GM18907 (cell line): Measurements from ENCODE around the gene BRD3OS.

ENCODE experiments used
- ATAC-seq: cut with Tn5 transposase; IDR thresholded peaks from one replicate; pipeline ENCODE4 v1.9.1; 2021; ENCODE audit warnings: mild to moderate bottlenecking, moderate library complexity; ENCODE audit not compliant: unreplicated experiment

Gene BRD3OS, protein sequence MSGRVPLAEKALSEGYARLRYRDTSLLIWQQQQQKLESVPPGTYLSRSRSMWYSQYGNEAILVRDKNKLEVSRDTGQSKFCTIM

DNA sequence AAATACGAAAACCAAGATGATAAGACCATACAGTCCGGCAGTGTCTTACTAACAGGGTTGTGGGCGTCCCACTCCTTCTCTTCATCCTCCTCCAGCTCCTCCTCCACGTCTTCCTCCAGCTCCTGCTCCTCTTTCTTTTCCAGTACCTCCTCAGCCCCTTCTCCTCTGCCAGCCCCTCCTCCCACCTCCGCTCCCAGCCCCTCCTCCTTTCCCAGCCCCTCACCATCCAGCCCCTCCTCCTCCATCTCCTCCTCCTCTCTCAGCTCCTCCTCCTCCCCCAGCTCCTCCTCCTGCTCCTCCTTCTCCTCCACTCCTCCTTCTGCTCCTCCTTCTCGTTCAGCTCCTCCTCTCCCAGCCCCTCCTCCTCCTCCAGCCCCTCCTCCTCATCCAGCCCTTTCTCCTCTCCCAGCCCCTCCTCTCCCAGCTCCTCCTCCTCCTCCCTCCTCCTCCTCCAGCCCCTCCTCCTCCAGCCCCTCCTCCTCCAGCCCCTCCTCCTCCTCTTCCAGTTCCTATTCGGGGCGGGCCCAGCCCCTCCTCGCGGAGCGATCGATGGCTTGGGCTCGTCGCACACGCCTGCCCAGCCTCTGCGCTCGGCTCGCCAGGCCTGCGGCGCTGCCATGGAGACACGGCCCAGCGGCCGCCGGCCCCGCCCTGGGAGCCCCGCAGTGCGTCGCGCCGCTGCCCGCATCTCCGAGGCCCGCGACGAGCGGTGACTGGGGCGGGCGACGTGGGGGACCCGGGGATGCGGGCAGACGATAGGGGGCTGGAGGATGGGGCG lies at the start of gene BRD3OS:
Gene BRD3OS, plus strand, starts transcription at position 654 of the 778 bp plus-strand sequence. CDS start 1,267 bp downstream, outside the sequence.
- peak; percentile 78 for ATAC-seq

DNA sequence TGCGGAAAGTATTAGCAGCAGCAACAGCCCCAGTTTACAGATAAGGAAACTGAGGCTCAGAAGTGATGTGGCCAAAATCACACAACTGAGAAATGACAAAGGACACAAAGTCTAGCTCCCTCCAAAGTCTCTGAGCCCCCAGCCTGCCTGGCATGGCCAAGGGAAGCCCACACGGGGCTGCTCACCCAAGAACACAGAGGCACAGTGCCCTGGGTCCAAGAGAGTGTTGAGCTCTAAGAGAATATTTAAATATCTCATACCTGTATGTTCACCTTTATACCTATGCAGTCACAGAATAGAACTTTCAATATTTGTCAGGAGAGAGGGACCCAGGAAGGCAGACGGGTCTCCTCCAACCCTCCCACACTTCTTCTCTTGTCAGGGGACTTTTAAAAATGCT lies 49.8 kb upstream of the BRD3OS start:
- ATAC-seq: no peak

DNA sequence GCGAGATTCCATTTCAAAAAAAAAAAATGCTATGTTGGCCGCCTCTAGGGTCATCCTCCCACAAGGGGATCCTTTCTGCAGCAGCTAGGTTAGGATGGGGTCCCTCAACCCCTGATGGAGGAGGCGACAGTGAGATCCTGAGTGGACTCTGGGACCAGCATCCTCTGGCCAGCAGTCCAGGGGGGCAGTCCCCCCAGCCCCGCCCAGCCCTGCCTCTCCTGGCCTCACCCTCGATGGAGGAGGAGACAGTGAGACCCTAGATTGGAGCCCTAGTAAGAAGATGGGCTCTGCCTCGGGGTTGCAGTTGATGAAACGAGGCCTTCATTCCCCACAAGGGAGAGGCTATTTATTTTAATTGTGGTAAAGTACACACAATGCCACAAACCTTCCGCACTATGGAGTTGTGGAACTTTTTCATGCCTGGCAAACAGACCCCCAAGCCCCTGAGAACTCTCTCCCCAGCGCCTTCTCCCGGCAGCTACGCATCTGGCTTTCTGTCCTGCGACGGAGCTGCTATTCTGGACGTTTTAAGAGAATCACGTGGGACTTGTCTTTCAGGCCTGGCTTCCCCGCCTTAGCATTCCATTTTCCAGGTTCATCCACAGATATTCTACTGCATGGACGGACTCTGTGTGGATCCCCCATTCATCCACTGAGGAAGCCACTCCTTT lies 49.0 kb upstream of the BRD3OS start:
- no peak for ATAC-seq

DNA sequence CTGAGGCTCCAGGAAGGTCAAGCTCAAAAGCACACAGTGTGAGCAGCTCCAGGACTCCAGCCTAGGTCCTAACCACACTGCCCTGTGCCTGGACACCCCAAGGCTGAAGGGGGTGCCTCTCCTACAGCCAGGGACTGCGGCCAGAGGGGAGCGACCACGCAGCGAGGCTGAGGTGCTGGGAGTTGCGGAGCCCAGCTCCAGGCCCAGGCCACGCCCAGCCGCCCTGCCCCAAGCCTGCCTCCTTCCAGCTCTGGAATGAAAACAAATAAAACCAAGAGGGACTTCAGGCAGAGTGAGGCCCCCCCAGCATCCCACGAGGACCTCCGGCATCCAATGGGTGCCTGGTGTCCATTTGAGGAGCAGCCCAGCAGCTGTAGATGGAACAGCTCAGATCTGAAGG lies 48.4 kb upstream of the BRD3OS start:
- no peak for ATAC-seq

DNA sequence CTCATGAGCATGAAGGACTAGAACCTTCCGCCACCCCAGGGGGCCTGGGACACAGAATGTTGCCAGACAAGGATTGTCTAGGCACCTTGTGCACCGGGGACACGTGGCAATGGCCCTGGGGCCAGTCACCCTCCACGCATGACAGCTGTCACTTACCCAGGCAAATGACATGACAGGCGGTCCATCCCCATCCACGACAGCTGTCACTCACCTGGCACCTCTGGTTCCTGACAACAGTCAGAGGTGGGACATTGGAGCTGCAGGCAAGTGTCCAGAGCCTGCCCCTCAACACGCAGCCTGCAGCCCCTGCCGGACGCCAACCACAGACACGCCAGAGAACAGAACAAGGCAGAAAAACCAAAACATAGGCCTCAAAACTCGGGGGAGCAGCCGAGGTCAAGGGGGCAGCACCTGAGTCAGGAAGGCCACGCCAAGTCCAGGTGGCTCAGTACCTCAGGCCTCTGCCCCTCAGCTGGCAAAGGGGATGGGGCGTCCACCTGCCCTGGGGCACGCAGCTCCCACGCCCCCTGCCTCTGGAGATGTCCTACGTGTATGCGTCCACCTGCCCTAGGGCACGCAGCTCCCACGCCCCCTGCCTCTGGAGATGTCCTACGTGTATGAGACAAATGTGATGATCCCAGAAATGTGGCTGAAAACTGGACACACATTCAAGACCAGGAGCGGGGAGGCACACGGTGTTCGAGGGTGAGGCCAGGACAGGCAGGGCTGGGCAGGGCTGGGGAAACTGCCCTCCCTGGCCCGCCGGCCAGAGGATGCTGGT lies 47.7 kb upstream of the BRD3OS start:
- no peak for ATAC-seq

DNA sequence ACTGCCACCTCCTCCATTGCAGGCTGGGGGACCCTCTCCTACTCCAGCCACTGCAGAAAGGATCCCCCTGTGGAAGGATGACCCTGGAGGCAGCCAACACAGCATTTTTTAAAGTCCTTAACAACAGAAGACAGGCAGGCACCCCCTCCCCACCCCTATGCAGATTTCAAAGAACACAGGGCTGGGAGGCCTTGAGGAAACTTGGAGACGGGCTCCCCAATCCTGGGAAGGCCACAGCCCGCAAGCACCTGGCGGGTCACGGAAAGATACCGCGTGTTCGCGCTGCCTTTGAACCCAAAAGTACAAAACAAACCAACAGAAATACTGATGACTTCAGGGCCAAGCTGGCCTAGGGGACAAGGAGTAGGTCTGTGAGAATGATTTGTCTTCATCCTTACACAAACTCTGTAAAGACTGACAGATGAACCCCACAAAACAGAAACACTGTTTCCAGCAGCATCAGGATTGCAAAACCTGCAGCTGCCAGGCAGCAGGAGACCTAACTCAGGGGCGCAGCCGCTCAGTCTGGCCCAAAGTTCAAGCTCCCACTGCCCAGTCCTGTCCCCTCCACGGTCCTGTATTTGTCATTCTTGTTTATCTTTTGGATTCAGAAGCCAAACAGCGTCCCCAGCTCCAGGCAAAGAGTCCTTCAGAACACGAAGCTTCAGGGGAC lies 46.9 kb upstream of the BRD3OS start:
- no peak for ATAC-seq

DNA sequence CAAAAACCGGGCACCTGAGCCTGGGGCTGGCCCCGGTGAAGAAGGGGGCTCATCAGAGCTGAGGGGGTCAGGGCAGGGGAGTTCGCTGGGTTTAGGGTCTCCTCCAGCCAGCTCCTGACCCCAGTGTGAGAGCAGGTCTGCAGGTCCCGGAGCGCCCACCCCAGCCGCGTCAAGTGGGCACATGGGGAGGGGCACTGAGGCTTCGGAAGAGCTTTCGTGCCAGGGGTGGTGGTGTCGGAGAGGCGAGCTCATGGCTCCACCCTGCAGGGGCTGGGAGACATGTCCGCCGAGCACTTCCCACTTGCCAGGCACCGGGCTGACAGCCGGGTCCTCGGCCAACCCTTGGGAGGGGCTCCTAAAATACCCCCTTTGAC lies 46.4 kb upstream of the BRD3OS start:
- ATAC-seq: no peak

DNA sequence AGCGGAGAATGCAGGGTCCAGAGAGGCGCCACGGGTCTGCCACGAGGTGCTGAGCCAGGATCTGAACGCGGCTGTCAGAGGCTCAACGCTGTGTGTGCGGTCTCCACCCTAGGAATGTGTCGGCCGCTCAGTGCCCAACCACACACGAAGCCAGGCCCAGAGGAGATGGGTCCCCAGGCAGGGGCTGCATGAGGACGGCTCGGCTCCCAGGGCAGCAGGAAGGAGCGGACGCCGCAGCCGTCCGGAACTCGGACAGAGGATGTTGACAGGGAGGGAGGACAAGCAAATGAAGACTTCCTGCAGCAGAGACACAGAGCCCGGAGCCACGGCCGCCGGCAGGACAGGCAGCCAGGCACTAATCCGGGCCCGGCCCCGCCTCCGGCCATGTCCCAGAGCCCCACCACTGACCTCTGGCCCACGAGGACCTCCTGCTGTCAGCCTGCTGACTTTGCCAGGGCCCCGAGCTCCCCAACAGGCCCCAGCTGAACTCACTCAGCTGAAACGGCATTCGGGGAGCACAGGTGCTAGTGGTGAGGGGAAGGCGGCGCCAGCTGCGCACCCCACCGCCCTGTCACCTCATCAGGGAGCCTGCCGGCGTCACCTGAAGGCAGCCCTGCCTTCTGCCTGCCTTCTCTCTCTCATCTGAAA lies 45.9 kb upstream of the BRD3OS start:
- no peak for ATAC-seq

DNA sequence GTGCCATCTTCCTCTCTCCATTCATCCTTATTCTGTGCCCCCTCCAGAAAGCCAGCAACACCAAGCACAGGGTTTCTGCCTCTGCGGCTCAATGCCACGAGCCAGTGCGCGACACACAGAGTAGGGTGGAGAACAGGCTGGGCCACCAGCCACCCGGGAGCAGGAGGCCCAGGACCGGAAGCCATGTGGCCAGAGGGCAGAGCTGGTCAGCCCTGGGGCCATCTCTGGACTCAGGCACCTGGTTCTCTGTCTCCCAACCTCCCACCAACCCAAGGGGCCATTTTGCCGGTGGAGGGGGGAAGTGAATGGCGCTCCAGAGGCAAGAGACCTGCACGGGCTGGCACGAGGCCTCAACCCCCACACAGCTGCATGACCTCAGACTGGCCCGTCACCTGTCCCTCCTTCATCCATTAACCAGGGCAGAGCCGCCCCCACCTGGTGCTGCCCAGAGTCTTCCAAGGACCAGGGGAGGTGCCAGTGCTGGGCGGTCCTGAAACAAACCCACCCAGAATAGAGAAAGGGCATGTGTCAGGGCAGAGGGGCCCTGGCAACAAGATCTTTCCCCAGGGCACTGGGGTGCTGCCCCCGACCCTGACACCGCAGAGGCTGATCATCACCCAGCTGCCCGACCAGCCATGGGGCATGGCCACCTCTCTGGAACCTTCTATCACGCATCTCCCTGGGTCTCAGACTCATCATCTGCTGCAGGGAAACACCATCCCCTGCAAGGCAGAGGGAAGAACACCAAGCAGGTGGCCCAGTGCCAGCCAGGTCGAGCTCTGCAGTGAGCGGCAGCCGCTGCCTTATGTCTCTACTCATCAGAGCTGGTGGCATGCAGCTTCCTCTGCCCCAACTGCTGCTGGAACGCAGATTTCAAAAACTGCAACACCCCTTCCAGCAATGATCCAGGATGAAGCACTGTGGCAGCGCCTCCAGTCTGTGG lies 45.1 kb upstream of the BRD3OS start:
- ATAC-seq: no peak

DNA sequence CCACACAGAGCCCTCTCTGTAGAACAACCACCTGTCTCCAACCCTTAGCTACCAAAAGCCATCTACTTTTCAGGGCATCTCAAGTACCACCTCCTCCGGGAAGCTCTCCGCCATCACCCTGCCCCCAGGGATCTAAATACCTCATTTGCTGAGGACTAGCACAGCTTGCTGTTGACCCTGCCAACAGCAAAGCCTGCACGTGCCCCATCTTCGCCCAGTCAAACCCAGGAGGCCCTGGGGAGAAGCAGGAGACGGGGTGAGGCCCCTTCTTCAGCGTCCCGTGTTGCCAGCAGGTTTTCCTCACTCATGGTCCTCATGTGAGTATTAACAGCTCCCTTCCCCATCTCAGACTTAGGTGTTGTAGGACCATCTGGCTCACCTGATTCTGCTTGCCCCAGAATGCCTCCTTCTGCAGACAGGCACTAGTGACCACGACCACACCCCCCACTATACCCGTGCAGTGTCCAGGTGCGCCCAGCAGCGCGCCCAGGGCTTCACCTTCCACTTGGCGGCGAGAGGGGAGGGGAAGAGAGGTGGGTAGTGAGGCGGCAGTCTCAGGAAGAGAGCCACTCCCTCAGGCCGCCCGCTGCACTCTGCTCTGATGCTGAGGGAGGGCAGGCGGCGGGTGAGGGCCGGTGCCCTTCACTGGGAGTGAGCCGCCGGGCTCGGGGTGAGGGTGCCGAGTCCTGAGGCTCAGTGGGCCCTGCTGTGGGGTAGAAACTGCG lies 44.3 kb upstream of the BRD3OS start:
- no peak for ATAC-seq

DNA sequence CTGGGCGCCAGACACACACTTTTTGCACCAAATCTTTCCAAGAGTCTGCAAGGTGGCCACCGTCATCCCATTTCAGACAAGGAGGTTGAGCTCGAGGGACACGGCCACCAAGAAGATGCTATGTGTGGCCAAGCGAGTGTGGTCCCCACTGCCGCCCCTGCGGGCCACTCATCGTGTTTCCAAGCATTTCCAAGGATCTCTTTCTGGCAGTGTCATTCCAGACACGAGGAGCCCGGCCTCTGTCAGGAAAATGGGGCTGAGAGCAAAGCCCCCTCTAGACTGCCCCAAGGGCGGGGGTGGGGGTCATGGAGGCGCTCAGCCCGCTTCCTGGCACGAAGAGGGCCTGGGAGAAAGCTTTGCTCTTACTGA lies 43.7 kb upstream of the BRD3OS start:
- no peak for ATAC-seq

DNA sequence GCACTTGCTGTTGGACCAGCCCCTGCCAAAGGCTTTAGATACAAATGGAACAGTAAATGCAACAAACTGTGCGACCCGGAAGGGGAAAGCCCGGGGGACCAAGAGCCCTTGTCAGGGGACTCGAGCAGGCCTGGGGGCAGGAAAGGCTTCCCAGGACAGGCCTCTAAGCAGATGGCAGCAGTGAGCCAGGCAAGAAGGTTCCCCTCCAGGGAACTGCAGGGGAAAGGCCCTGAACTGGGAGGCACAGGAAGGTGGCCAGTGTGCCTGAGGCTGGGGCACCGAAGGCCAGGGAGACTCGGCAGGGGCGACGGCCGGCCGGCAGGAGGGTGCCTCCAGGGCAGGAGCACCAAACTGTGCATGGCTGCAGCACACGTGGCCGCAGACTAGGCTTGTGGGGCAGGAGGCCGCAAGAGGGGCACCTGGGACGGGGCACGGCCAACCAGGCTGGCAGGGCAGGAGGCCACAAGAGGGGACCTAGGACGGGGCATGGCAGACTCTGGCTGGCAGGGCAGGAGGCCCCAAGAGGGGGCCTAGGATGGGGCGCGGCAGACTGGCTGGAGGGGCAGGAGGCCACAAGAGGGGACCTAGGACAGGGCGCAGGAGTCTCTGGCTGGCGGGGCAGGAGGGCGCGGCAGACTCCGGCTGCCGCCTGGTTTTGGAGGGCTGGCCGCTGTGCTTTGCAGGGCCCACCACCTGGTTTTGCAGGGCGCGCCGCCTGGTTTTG lies 43.2 kb upstream of the BRD3OS start:
- ATAC-seq: no peak

DNA sequence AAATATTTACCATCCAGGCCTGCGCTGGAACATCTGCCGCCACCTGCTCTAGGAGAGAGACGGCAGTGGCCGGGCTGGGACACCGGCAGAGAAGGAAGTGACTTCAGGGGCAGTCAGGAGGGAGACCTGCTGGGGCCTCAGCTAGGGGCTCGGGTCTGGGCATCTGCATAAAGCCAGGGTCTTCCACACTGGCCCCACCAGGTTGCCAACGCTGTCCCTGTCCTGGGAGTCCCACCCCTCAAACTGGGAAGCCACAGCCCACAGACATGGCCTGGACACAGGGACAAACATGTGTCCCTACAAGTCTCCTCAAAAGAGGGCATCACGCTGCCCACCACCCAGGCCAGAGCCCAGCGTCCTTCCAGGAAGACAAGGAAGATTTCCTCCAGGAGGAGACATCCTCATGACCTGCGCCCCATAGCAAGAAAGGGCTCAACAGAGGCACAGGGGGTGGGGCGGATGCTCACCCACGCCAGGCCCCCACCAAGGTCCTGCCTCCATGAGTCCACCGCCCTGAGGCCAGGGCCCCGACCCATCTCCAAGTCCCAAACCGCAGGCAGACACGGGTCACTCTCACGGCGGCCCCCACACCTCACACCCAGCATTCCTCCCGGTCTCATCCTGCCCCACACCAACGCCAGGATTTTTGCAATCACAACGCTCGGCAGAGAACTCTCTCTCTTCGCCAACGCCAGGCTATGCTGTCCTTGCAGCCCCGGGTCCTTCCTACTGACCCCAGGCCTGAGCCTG lies 42.1 kb upstream of the BRD3OS start:
- no peak for ATAC-seq

DNA sequence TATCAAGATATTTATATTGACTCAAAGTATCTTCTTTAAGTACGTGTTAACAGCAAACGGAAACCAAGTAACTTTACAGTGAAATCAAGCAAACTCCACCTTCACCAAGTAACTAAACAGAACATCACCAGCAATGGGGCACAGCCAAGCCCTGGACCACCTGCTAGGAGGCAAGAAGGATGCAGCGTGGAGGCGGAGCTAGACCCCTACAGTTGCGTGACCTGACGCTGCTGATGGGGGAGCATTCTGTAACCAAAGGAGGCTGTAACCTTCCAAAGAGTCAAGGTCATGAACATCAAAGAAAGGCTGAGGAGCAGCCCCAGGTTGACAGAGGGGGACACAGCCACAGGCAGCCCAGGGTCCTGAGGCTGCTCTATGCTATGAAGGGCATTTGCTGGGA lies 39.2 kb upstream of the BRD3OS start:
- no peak for ATAC-seq

DNA sequence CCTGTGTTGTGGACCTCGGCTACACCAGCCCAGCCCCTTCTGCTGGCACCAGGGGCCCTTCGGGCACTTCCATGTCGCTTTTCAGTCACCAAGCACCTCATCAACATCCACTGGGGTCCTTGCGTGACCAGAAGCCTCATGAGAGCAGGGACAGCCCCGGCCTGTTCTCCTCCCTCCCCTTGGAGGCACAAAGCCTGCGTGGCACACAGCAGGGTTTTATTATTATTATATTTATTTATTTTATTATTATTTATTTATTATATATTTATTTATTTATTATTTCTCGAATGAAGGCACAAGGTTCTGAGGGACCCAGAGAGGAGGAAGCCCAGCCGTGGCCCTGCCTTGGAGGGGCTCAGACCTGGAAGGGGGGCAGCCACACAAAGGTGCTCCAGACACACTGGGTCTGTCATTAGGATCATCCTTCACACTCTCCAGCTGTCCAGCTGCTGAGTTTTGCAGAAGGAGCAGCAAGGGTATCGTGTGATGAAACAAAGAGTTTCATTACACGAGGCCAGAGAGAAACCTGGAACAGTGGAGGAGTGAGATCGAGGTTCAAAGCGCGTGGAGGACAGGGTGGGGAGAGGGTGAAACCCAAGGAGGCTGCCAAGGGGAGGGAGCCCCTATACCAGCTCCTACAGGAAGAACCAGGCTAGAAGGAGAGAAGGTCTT lies 38.4 kb upstream of the BRD3OS start:
- no peak for ATAC-seq

DNA sequence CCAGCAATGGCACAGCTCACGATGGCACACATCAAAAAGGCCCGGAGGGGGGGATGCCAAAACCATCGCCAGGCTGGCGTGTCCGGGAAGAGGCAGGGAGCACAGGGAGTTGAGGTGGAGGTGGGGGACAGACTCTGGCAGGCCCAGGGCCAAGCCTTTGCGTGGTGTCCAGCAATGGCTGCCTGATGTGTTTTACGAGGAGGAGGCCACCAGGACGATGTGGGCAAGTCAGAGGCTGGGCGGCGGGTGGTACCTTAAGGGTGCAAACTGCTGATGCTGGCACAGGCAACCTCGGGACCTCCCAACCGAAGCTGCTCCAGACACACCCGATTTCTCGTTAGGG lies 37.9 kb upstream of the BRD3OS start:
- ATAC-seq: no peak
